NCI-H2196 (cell line): ENCODE results near the gene MC2R.
"Not testable (repeated sequence)": the region's sequence is repeated elsewhere in the genome, so short reads cannot be mapped to it uniquely, and the experiment has no call there.

Experiments
- DNase-seq: peaks from one replicate; lab custom pipeline; 2025; ENCODE audit not compliant: unreplicated experiment; lab: John Stamatoyannopoulos, UW

The MC2R gene

GRCh38 chr18:13894531-13894930, 20.8 kb downstream of the MC2R start:
- no peak for DNase-seq

GRCh38 chr18:13893418-13893760, 21.9 kb downstream of the MC2R start:
- no peak for DNase-seq

GRCh38 chr18:13892098-13892497, 23.2 kb downstream of the MC2R start:
- DNase-seq: no peak

- no peak for DNase-seq
These were observed 24.5 kb downstream of the MC2R start for GRCh38 chr18:13890761-13891361.

- no peak for DNase-seq
These were observed 25.7 kb downstream of the MC2R start for GRCh38 chr18:13889671-13890070.

- no peak for DNase-seq
These were observed 27.1 kb downstream of the MC2R start for GRCh38 chr18:13888191-13888716.

GRCh38 chr18:13885009-13885408, 30.3 kb downstream of the MC2R start:
- DNase-seq: no peak

GRCh38 chr18:13879937-13880336, 35.4 kb downstream of the MC2R start:
- no peak for DNase-seq

- no peak for DNase-seq
These were observed 35.8 kb downstream of the MC2R start for GRCh38 chr18:13879492-13879891.

GRCh38 chr18:13878857-13879256, 36.5 kb downstream of the MC2R start:
- DNase-seq: no peak

- no peak for DNase-seq
These were observed 38.2 kb downstream of the MC2R start for GRCh38 chr18:13877157-13877556.

- no peak for DNase-seq
These were observed 40.8 kb downstream of the MC2R start for GRCh38 chr18:13874558-13874957.

- DNase-seq: no peak
These were observed 42.4 kb downstream of the MC2R start for GRCh38 chr18:13872932-13873331.

GRCh38 chr18:13872373-13872772, 43.0 kb downstream of the MC2R start:
- no peak for DNase-seq

GRCh38 chr18:13871701-13872100, 43.6 kb downstream of the MC2R start:
- no peak for DNase-seq

GRCh38 chr18:13868501-13869271, 46.6 kb downstream of the MC2R start:
- DNase-seq: no peak

GRCh38 chr18:13862898-13863297, 52.4 kb downstream of the MC2R start:
- not testable (repeated sequence) for DNase-seq

GRCh38 chr18:13849791-13850190, 65.5 kb downstream of the MC2R start:
- DNase-seq: no peak

- no peak for DNase-seq
These were observed 78.8 kb downstream of the MC2R start for GRCh38 chr18:13836559-13836958.

- DNase-seq: no peak
These were observed 80.1 kb downstream of the MC2R start for GRCh38 chr18:13835202-13835601.

GRCh38 chr18:13834496-13835015, 80.8 kb downstream of the MC2R start:
- no peak for DNase-seq
